ENCODE measurements around the gene ATP2C2. TPM values are rescaled to one million over a fixed set of nuclear protein-coding genes. Genes with fewer than 3 reads are reported as not detected.

The ATP2C2 gene
- total RNA-seq, 1 experiment from 2014 or later: not detected

- TF ChIP-seq EZH2 (IDR thresholded peaks at IDR 0.05; ENCODE audit: borderline replicate concordance, low read depth, low read length, poor library complexity, severe bottlenecking) (no peak), CTCF (conservative IDR thresholded peaks at IDR 0.05; ENCODE audit: low read depth, low read length) (no peak)
- no peaks in the 10 kb centered on the region for H3K9me3 ChIP-seq (ENCODE audit: low read depth, low read length, poor library complexity, severe bottlenecking)
- H3K27me3 ChIP-seq (replicated peaks; ENCODE audit: insufficient read depth, low read depth, low read length, poor library complexity): no peaks in the 10 kb centered on the region
- intact Hi-C loops (cut with micrococcal nuclease; ENCODE audit: unreplicated experiment): loop anchor here (5.0 kb wide), 1 partner anchor 547 kb away; no protein-coding TSS in a partner anchor
- DNase-seq (ENCODE audit: low spot score): peak; percentile 99
- H3K36me3 ChIP-seq (ENCODE audit: insufficient read depth, low read length, poor library complexity, severe bottlenecking): no peaks in the 10 kb centered on the region
- peak within 1 kb of the TSS; percentile 84 for H3K27ac ChIP-seq (ENCODE audit: low read depth, low read length, poor library complexity, severe bottlenecking)
- H3K4me3 ChIP-seq (ENCODE audit: low read depth, low read length, poor library complexity, severe bottlenecking): peak within 1 kb of the TSS; percentile 72
- CTCF ChIA-PET: interaction anchor here (0.6 kb wide), 1 partner anchor 551 kb away, joined by 3 read pairs; the partner anchor contains the start of gene OSGIN1
- POLR2A ChIA-PET (ENCODE audit: low non-redundant PET): no interaction called here
- BruUV-seq (replicated peaks): TSS peak; percentile 70
- peaks cover 3% of the 10 kb centered on the region for H3K4me1 ChIP-seq (ENCODE audit: insufficient read depth, low read length, poor library complexity, severe bottlenecking)
Measured at GRCh38 chr16:84504420-84505248, 136.3 kb downstream of the ATP2C2 start, which contains the start of gene MEAK7. Gene MEAK7 (minus strand): TSS chr16:84504659. CDS start chr16:84498086, 6,573 bp downstream.

- peak overlapping the region; percentile 84 for H3K27ac ChIP-seq (ENCODE audit: low read depth, low read length, poor library complexity, severe bottlenecking)
- peaks cover 3% of the 10 kb centered on the region for H3K4me1 ChIP-seq (ENCODE audit: insufficient read depth, low read length, poor library complexity, severe bottlenecking)
- peak overlapping the region; percentile 72 for H3K4me3 ChIP-seq (ENCODE audit: low read depth, low read length, poor library complexity, severe bottlenecking)
- CTCF ChIA-PET: interaction anchor here (0.6 to 1.8 kb wide), 8 partner anchors 14 to 552 kb away, joined by 3 to 7 read pairs (median 3); partner anchors contain the start of genes KLHL36 and OSGIN1
- no peaks in the 10 kb centered on the region for H3K9me3 ChIP-seq (ENCODE audit: low read depth, low read length, poor library complexity, severe bottlenecking)
- POLR2A ChIA-PET (ENCODE audit: low non-redundant PET): no interaction called here
- TF ChIP-seq CTCF (conservative IDR thresholded peaks at IDR 0.05; ENCODE audit: low read depth, low read length) (no peak), EZH2 (IDR thresholded peaks at IDR 0.05; ENCODE audit: borderline replicate concordance, low read depth, low read length, poor library complexity, severe bottlenecking) (no peak)
- no peaks in the 10 kb centered on the region for H3K27me3 ChIP-seq (replicated peaks; ENCODE audit: insufficient read depth, low read depth, low read length, poor library complexity)
- DNase-seq (ENCODE audit: low spot score): no peak
- intact Hi-C loops (cut with micrococcal nuclease; ENCODE audit: unreplicated experiment): loop anchor here (5.0 kb wide), 1 partner anchor 548 kb away; no protein-coding TSS in a partner anchor
- no peaks in the 10 kb centered on the region for H3K36me3 ChIP-seq (ENCODE audit: insufficient read depth, low read length, poor library complexity, severe bottlenecking)
- no TSS peak for BruUV-seq (replicated peaks)
Measured at GRCh38 chr16:84505249-84506187, 137.2 kb downstream of the ATP2C2 start.
